Neural cell (in vitro differentiated cells): ENCODE data around the gene DDN. TPM values are rescaled to one million over a fixed set of nuclear protein-coding genes. Genes with fewer than 3 reads are reported as not detected.

Source experiments
- H2AFZ ChIP-seq: fragments of 200-600, 300-800 bp; sonication (generic), shearing (Covaris generic); 2 replicates; pipeline ENCODE4 v1.6.0; 2014; ENCODE audit warnings: low read depth, mild to moderate bottlenecking, antibody characterized with exemption, low read length, moderate library complexity
- H3F3A ChIP-seq: fragments of 200-600 bp; shearing (Covaris generic); 2 replicates; pipeline ENCODE4 v1.6.1; 2016; ENCODE audit warnings: mild to moderate bottlenecking, moderate library complexity, mixed read lengths, antibody characterized with exemption, low read length; ENCODE audit not compliant: insufficient read depth, poor library complexity, severe bottlenecking
- H3K27ac ChIP-seq: fragments of 200-600, 300-800 bp; sonication (generic), shearing (Covaris generic); 2 replicates; pipeline ENCODE4 v1.5.1; 2014; ENCODE audit warnings: mild to moderate bottlenecking, low read length, moderate library complexity
- H3K27me3 ChIP-seq: fragments of 300-800, 200-600 bp; sonication (generic), shearing (Covaris generic); 2 replicates; pipeline ENCODE4 v1.6.0; 2014; ENCODE audit warnings: mild to moderate bottlenecking, low read depth, low read length, moderate library complexity; ENCODE audit not compliant: insufficient read depth
- H3K36me3 ChIP-seq: fragments of 300-800, 200-600 bp; sonication (generic), shearing (Covaris generic); 2 replicates; pipeline ENCODE4 v1.5.1; 2014; ENCODE audit warnings: mild to moderate bottlenecking, antibody characterized with exemption, low read length, moderate library complexity; ENCODE audit not compliant: insufficient read depth
- H3K4me2 ChIP-seq: fragments of 300-800, 200-600 bp; sonication (generic), shearing (Covaris generic); 2 replicates; pipeline ENCODE4 v1.6.0; 2014; ENCODE audit warnings: mild to moderate bottlenecking, low read length
- H3K4me3 ChIP-seq: fragments of 300-800, 200-600 bp; sonication (generic), shearing (Covaris generic); 2 replicates; pipeline ENCODE4 v1.5.1; 2014; ENCODE audit warnings: mild to moderate bottlenecking, low read length, moderate library complexity
- H3K79me2 ChIP-seq: fragments of 200-600 bp; shearing (Covaris generic); replicated peaks from 2 replicates; pipeline ENCODE4 v1.6.0; 2014; ENCODE audit warnings: mild to moderate bottlenecking, low read length, moderate library complexity; ENCODE audit not compliant: insufficient read depth
- H3K9ac ChIP-seq: fragments of 300-800, 200-600 bp; sonication (generic), shearing (Covaris generic); 2 replicates; pipeline ENCODE4 v1.6.1; 2016; ENCODE audit warnings: mild to moderate bottlenecking, low read length, mixed read lengths
- H3K9me2 ChIP-seq: fragments of 200-600 bp; shearing (Covaris generic); 2 replicates; pipeline ENCODE4 v1.6.1; 2016; ENCODE audit warnings: mild to moderate bottlenecking, low read length, mixed read lengths; ENCODE audit not compliant: insufficient read depth
- H3K9me3 ChIP-seq: fragments of 200-600, 300-800 bp; sonication (generic), shearing (Covaris generic); 2 replicates; pipeline ENCODE4 v1.6.1; 2016; ENCODE audit warnings: mild to moderate bottlenecking, mixed run types, low read length, moderate library complexity, mixed read lengths
- H4K20me1 ChIP-seq: fragments of 200-600 bp; shearing (Covaris generic); 2 replicates; pipeline ENCODE4 v1.6.1; 2016; ENCODE audit warnings: mild to moderate bottlenecking, mixed run types; ENCODE audit not compliant: insufficient read depth
- EP300 ChIP-seq: fragments of 450-650 bp; conservative IDR thresholded peaks from 2 replicates; pipeline ENCODE4 v1.6.1; 2014; ENCODE audit warnings: antibody characterized with exemption, mild to moderate bottlenecking, moderate library complexity; ENCODE audit not compliant: poor library complexity, severe bottlenecking
- EZH2 ChIP-seq: fragments of 200-600, 300-800 bp; shearing (Covaris generic), sonication (generic); IDR thresholded peaks from 2 replicates; pipeline ENCODE4 v1.6.1; 2014; ENCODE audit warnings: antibody characterized with exemption, low read length, borderline replicate concordance, mild to moderate bottlenecking; ENCODE audit not compliant: insufficient read depth, poor library complexity, severe bottlenecking
- MXI1 ChIP-seq: fragments of 450-650 bp; conservative IDR thresholded peaks from 2 replicates; pipeline ENCODE4 v1.6.1; 2014; ENCODE audit warnings: antibody characterized with exemption, mild to moderate bottlenecking; ENCODE audit not compliant: poor library complexity, severe bottlenecking
- POLR2AphosphoS5 ChIP-seq: IDR thresholded peaks from 2 replicates; pipeline ENCODE4 v1.6.1; 2012
- RAD21 ChIP-seq: fragments of 450-650 bp; conservative IDR thresholded peaks from 2 replicates; pipeline ENCODE4 v1.6.1; 2014; ENCODE audit warnings: antibody characterized with exemption, mild to moderate bottlenecking, moderate library complexity
- SMC3 ChIP-seq: fragments of 450-650 bp; conservative IDR thresholded peaks from 2 replicates; pipeline ENCODE4 v1.6.1; 2014; ENCODE audit warnings: antibody characterized with exemption, mild to moderate bottlenecking, moderate library complexity; ENCODE audit not compliant: poor library complexity
- TAF1 ChIP-seq: IDR thresholded peaks from 2 replicates; pipeline ENCODE4 v1.6.1; 2012; ENCODE audit warnings: low read depth
- polyA plus RNA-seq: library from polyadenylated mRNA; depleted of rRNA; stranded (reverse); fragments of >200 nt; gene quantifications from 2 replicates; pipeline ENCODE4 v1.2.3, GENCODE V29; 2014
- TF ChIP-seq, protein P1 (sequence below): IDR thresholded peaks from 2 replicates; pipeline ENCODE4 v1.6.1; 2012; ENCODE audit warnings: borderline replicate concordance
- TF ChIP-seq, protein P2 (sequence below): fragments of 450-650 bp; IDR thresholded peaks from 2 replicates; pipeline ENCODE4 v1.5.1; 2014; ENCODE audit warnings: antibody characterized with exemption, mild to moderate bottlenecking, moderate library complexity; ENCODE audit not compliant: poor library complexity, severe bottlenecking

The DDN gene
- polyA plus RNA-seq, 1 donor from 2014 or later = 0.51 TPM

DNA sequence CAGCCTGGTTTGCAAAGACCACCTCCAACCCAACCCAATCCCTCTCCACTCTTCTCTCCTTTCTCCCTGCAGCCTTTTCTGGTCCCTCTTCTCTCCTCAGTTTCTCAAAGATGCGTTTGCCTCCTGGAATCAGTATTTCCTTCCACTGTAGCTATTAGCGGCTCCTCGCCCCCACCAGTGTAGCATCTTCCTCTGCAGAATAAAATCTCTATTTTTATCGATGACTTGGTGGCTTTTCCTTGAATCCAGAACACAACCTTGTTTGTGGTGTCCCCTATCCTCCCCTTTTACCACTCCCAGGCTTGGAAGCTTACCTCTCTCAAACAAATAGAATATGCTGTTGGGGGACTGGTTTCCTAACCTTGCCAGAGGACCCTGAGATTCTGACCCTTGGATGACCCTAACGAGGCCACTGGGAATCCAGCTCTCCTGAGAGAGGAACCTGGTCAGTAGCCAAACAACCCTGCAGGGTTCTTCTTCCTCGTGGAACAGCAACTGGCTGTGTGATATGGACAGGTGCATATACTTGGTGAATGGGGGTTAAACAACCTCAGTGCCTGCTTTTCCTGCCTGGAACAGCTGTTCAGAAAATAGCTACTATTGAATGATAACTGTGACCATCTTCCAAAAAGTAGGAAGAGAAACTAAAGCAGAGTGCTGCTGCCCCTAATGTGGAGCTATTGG is 16.6 kb downstream of the DDN start (continued):
- TF ChIP-seq MXI1 = no peak

DNA sequence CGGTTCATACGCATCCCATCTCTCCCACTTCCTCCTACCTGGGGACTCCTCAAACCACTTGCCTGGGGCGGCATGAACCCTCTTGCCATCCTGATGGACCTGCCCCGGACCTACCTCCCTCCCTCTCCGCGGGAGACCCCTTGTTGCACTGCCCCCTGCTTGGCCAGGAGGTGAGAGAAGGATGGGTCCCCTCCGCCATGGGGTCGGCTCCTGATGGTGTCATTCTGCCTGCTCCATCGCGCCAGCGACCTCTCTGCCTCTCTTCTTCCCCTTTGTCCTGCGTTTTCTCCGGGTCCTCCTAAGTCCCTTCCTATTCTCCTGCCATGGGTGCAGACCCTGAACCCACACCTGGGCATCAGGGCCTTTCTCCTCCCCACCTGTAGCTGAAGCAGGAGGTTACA is 17.4 kb downstream of the DDN start:
- H3K9me3 ChIP-seq = no peaks in the 10 kb centered on the region
- no peaks in the 10 kb centered on the region for H3F3A ChIP-seq
- peaks cover 99% of the 10 kb centered on the region for H3K27me3 ChIP-seq
- no peak overlapping the region for H3K4me2 ChIP-seq
- no peak overlapping the region for H3K9ac ChIP-seq
- no peaks in the 10 kb centered on the region for H3K9me2 ChIP-seq
- H3K27ac ChIP-seq = no peak overlapping the region
- H4K20me1 ChIP-seq = no peaks in the 10 kb centered on the region
- H3K36me3 ChIP-seq = no peaks in the 10 kb centered on the region
- H3K4me3 ChIP-seq = peak overlapping the region; percentile 68
- H2AFZ ChIP-seq = no peak overlapping the region
- H3K79me2 ChIP-seq = no peaks in the 10 kb centered on the region
- TF ChIP-seq, protein P1, sequence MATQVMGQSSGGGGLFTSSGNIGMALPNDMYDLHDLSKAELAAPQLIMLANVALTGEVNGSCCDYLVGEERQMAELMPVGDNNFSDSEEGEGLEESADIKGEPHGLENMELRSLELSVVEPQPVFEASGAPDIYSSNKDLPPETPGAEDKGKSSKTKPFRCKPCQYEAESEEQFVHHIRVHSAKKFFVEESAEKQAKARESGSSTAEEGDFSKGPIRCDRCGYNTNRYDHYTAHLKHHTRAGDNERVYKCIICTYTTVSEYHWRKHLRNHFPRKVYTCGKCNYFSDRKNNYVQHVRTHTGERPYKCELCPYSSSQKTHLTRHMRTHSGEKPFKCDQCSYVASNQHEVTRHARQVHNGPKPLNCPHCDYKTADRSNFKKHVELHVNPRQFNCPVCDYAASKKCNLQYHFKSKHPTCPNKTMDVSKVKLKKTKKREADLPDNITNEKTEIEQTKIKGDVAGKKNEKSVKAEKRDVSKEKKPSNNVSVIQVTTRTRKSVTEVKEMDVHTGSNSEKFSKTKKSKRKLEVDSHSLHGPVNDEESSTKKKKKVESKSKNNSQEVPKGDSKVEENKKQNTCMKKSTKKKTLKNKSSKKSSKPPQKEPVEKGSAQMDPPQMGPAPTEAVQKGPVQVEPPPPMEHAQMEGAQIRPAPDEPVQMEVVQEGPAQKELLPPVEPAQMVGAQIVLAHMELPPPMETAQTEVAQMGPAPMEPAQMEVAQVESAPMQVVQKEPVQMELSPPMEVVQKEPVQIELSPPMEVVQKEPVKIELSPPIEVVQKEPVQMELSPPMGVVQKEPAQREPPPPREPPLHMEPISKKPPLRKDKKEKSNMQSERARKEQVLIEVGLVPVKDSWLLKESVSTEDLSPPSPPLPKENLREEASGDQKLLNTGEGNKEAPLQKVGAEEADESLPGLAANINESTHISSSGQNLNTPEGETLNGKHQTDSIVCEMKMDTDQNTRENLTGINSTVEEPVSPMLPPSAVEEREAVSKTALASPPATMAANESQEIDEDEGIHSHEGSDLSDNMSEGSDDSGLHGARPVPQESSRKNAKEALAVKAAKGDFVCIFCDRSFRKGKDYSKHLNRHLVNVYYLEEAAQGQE = no peak
- TF ChIP-seq POLR2AphosphoS5 (no peak), EZH2 (peak; percentile 58), RAD21 (no peak), EP300 (no peak)

DNA sequence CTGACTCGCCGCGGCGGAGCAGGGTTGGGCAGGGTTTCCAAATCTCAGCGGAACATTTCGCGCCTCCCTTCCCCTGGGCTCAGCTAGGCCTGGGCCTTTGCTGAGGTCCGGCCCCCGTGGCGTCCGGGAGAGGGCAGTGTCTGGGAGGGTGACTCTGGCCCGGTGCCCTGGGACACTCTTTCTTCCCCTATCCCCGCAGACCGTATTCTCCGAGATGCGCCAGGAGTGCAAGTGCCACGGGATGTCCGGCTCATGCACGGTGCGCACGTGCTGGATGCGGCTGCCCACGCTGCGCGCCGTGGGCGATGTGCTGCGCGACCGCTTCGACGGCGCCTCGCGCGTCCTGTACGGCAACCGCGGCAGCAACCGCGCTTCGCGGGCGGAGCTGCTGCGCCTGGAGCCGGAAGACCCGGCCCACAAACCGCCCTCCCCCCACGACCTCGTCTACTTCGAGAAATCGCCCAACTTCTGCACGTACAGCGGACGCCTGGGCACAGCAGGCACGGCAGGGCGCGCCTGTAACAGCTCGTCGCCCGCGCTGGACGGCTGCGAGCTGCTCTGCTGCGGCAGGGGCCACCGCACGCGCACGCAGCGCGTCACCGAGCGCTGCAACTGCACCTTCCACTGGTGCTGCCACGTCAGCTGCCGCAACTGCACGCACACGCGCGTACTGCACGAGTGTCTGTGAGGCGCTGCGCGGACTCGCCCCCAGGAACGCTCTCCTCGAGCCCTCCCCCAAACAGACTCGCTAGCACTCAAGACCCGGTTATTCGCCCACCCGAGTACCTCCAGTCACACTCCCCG is 18.0 kb downstream of the DDN start:
- H3K27me3 ChIP-seq = peaks cover 99% of the 10 kb centered on the region
- H3K79me2 ChIP-seq = no peaks in the 10 kb centered on the region
- no peaks in the 10 kb centered on the region for H3K36me3 ChIP-seq
- no peaks in the 10 kb centered on the region for H3K9me2 ChIP-seq
- H3F3A ChIP-seq = no peaks in the 10 kb centered on the region
- TF ChIP-seq EZH2 = no peak
- peak; percentile 43 for TF ChIP-seq POLR2AphosphoS5
- no peak for TF ChIP-seq RAD21
- TF ChIP-seq, protein P2, sequence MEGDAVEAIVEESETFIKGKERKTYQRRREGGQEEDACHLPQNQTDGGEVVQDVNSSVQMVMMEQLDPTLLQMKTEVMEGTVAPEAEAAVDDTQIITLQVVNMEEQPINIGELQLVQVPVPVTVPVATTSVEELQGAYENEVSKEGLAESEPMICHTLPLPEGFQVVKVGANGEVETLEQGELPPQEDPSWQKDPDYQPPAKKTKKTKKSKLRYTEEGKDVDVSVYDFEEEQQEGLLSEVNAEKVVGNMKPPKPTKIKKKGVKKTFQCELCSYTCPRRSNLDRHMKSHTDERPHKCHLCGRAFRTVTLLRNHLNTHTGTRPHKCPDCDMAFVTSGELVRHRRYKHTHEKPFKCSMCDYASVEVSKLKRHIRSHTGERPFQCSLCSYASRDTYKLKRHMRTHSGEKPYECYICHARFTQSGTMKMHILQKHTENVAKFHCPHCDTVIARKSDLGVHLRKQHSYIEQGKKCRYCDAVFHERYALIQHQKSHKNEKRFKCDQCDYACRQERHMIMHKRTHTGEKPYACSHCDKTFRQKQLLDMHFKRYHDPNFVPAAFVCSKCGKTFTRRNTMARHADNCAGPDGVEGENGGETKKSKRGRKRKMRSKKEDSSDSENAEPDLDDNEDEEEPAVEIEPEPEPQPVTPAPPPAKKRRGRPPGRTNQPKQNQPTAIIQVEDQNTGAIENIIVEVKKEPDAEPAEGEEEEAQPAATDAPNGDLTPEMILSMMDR = peak; percentile 17
- TF ChIP-seq, protein P1 = no peak
- peak; percentile 32 for TF ChIP-seq MXI1
- TF ChIP-seq EP300 = no peak
- TF ChIP-seq SMC3 = no peak
- no peak for TF ChIP-seq TAF1
- no peak overlapping the region for H2AFZ ChIP-seq
- no peak overlapping the region for H3K4me2 ChIP-seq
- no peak overlapping the region for H3K27ac ChIP-seq
- peak overlapping the region; percentile 68 for H3K4me3 ChIP-seq
- H3K9ac ChIP-seq = no peak overlapping the region
- no peaks in the 10 kb centered on the region for H4K20me1 ChIP-seq
- no peaks in the 10 kb centered on the region for H3K9me3 ChIP-seq
